ENCODE measurements around the gene CFAP299. TPM values are rescaled to one million over a fixed set of nuclear protein-coding genes. Genes with fewer than 3 reads are reported as not detected.

CFAP299 gene
- total and polyA plus RNA-seq, 2 of the 13 experiments (the other 11 are each of a cell fraction or from before 2014, with no cell fraction given) = not detected

DNA sequence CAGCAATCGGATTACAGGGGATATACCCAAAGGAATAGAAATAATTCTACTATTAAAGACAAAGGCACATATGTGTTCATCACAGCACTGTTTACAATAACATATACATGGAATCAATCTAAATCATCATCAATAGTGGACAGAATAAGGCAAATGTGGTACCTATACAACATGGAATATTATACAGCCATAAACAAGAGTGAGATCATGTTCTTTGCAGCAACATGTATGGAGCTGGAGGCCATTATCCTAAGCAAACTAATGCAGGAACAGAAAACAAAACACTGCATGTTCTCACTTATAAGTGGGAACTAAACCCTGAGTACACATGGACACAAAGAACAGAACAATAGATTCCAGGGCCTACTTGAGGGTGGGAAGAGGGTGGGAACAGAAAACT, 163.2 kb downstream of the CFAP299 start (continued):
- TF ChIP-seq ZNF597 (CRISPR knock-in tag; IDR thresholded peaks at IDR 0.05) = no peak
- no peak for TF ChIP-seq ZNF891 (CRISPR knock-in tag; IDR thresholded peaks at IDR 0.05)
- no peak for TF ChIP-seq GABPB1 (CRISPR knock-in tag; IDR thresholded peaks at IDR 0.05)

- 30% methylated on average over 4 of the region's 4 CpGs for WGBS (ENCODE audit: low lambda C conversion rate)
- Histone ChIP-seq H3K4me3 (replicated peaks in 1 of 3; ENCODE audit: insufficient read depth in 1 of 3, low read depth in 2 of 3, low read length in 3 of 3) (no peak overlapping the region), H3K79me2 (ENCODE audit: insufficient read depth, low read length) (no peaks in the 10 kb centered on the region), H3K9me3 (ENCODE audit: low read length) (no peaks in the 10 kb centered on the region; the same call in 1 of the 2 replicates), H3K27ac (ENCODE audit: extremely low read length, insufficient read depth, low read length) (no peak overlapping the region), H4K20me1 (ENCODE audit: insufficient read depth, low read length) (no peaks in the 10 kb centered on the region), H3K4me2 (ENCODE audit: low read depth, low read length) (no peak overlapping the region), H3K4me1 (ENCODE audit: insufficient read depth, low read length) (no peaks in the 10 kb centered on the region), H3K36me3 (replicated peaks in 1 of 2; ENCODE audit: control insufficient read depth in 1 of 2, insufficient read depth in 2 of 2, low read length in 2 of 2) (no peaks in the 10 kb centered on the region), H3K9ac (ENCODE audit: insufficient read depth, low read depth, low read length) (no peak overlapping the region), H3K27me3 (ENCODE audit: control insufficient read depth in 1 of 2, insufficient read depth in 2 of 2, low read length in 2 of 2) (no peaks in the 10 kb centered on the region), H2AFZ (ENCODE audit: low read length) (no peak overlapping the region)
- DNase-seq (ENCODE audit: low spot score) (no peak), FAIRE-seq (no peak), ATAC-seq (no peak)
- no peak for TF ChIP-seq FOXC1 (CRISPR knock-in tag; IDR thresholded peaks at IDR 0.05; ENCODE audit: borderline replicate concordance)
- no peak for TF ChIP-seq NFYB (CRISPR knock-in tag; IDR thresholded peaks at IDR 0.05)
- no peak for TF ChIP-seq MTF1 (CRISPR knock-in tag; IDR thresholded peaks at IDR 0.05)
- no peak for TF ChIP-seq PRDM10 (CRISPR knock-in tag; IDR thresholded peaks at IDR 0.05; ENCODE audit: low read depth)
- no peak for TF ChIP-seq RBAK (CRISPR knock-in tag; IDR thresholded peaks at IDR 0.05)
- no peak for TF ChIP-seq ZNF605 (CRISPR knock-in tag; IDR thresholded peaks at IDR 0.05)
- TF ChIP-seq, protein P1, sequence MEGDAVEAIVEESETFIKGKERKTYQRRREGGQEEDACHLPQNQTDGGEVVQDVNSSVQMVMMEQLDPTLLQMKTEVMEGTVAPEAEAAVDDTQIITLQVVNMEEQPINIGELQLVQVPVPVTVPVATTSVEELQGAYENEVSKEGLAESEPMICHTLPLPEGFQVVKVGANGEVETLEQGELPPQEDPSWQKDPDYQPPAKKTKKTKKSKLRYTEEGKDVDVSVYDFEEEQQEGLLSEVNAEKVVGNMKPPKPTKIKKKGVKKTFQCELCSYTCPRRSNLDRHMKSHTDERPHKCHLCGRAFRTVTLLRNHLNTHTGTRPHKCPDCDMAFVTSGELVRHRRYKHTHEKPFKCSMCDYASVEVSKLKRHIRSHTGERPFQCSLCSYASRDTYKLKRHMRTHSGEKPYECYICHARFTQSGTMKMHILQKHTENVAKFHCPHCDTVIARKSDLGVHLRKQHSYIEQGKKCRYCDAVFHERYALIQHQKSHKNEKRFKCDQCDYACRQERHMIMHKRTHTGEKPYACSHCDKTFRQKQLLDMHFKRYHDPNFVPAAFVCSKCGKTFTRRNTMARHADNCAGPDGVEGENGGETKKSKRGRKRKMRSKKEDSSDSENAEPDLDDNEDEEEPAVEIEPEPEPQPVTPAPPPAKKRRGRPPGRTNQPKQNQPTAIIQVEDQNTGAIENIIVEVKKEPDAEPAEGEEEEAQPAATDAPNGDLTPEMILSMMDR (CRISPR knock-in tag; IDR thresholded peaks at IDR 0.05) = no peak
- intact Hi-C loops (cut with micrococcal nuclease; ENCODE audit: unreplicated experiment) = no loop called here
- BruUV-seq (replicated peaks) = no TSS peak
- in situ Hi-C loops (cut with HindIII; ENCODE audit: extremely low pct_ligation_motif_present, low pct_unique_long_range_greater_than_20kb) = no loop called here
- ChIA-PET CTCF (ENCODE audit: low intra/inter-chr PET ratio, low total read pairs) (no interaction called here), POLR2A (no interaction called here)
These were observed 165.1 kb downstream of the CFAP299 start for GRCh38 chr4:80500613-80501012.

All from HepG2 (cell line).